SK-N-SH (cell line): ENCODE results near the gene LEPROT. TPM values are rescaled to one million over a fixed set of nuclear protein-coding genes. Genes with fewer than 3 reads are reported as not detected.

Experiments
- CTCF ChIA-PET: fragments of 300-600, 350-600 bp; formaldehyde crosslinking; extraction: SDS; loops from one replicate; lab custom pipeline; 2021; lab: Yijun Ruan, JAX
- POLR2A ChIA-PET: fragments of 350-600 bp; sonication (Branson Sonifier 250); formaldehyde crosslinking; extraction: SDS; loops from one replicate; lab custom pipeline; 2020; ENCODE audit warnings: antibody characterized with exemption, inconsistent platforms; lab: Yijun Ruan, JAX
- DNase-seq: peaks from one replicate; pipeline ENCODE4 v3.0.0; 2012
- H2AFZ ChIP-seq: fragments of 200-600 bp; sonication (generic); 2 replicates; pipeline ENCODE4 v1.8.1; 2016; ENCODE audit warnings: antibody characterized with exemption, mild to moderate bottlenecking, low read depth
- H3F3A ChIP-seq: fragments of 200-600 bp; sonication (generic); replicated peaks from 2 replicates; pipeline ENCODE3; 2016; ENCODE audit warnings: antibody characterized with exemption, mild to moderate bottlenecking; ENCODE audit not compliant: insufficient read depth
- H3K27ac ChIP-seq, 2 experiments: fragments of 200-500 bp in 1 of 2; fragments of 200-600 bp in 1 of 2; sonication (Bioruptor generic) in 1 of 2; sonication (generic), shearing (Covaris generic) in 1 of 2; 2 replicates each; pipeline versions ENCODE4 v1.5.1 to v1.6.1; 2014 to 2016; ENCODE audit warnings: low read depth in 2 of 2, inconsistent platforms in 1 of 2, low read length in 1 of 2, mild to moderate bottlenecking in 1 of 2, mixed read lengths in 1 of 2
- H3K27me3 ChIP-seq: fragments of 200-600 bp; sonication (generic), shearing (Covaris generic); 2 replicates; pipeline ENCODE4 v1.6.1; 2016; ENCODE audit warnings: mixed run types; ENCODE audit not compliant: insufficient read depth
- H3K36me3 ChIP-seq, 2 experiments: fragments of 200-500 bp in 1 of 2; fragments of 200-600 bp in 1 of 2; sonication (Bioruptor generic) in 1 of 2; sonication (generic) in 1 of 2; replicated peaks in 1 of 2; 2 replicates each; pipeline versions ENCODE3 to v1.5.1; 2014 to 2016; ENCODE audit warnings: low read length in 1 of 2, mild to moderate bottlenecking in 1 of 2; ENCODE audit not compliant: insufficient read depth in 2 of 2, control insufficient read depth in 1 of 2
- H3K4me1 ChIP-seq, 2 experiments: fragments of 200-500 bp in 1 of 2; fragments of 200-600 bp in 1 of 2; sonication (Bioruptor generic) in 1 of 2; sonication (generic), shearing (Covaris generic) in 1 of 2; 2 replicates each; pipeline versions ENCODE4 v1.5.1 to v1.6.1; 2014 to 2016; ENCODE audit warnings: low read depth in 1 of 2, low read length in 1 of 2, mixed run types in 1 of 2; ENCODE audit not compliant: insufficient read depth in 2 of 2, control insufficient read depth in 1 of 2
- H3K4me2 ChIP-seq: fragments of 200-600 bp; sonication (generic), shearing (Covaris generic); 2 replicates; pipeline ENCODE4 v1.6.1; 2017; ENCODE audit warnings: mixed run types
- H3K4me3 ChIP-seq, 2 experiments: fragments of 200-500 bp in 1 of 2; fragments of 200-600 bp in 1 of 2; sonication (Bioruptor generic) in 1 of 2; sonication (generic), shearing (Covaris generic) in 1 of 2; 2 replicates each; pipeline versions ENCODE4 v1.5.1 to v1.8.1; 2014 to 2016; ENCODE audit warnings: low read depth in 2 of 2, inconsistent platforms in 1 of 2, low read length in 1 of 2, mild to moderate bottlenecking in 1 of 2, mixed read lengths in 1 of 2, moderate library complexity in 1 of 2
- H3K79me2 ChIP-seq: fragments of 200-600 bp; sonication (generic); 2 replicates; pipeline ENCODE4 v1.8.1; 2017; ENCODE audit warnings: mild to moderate bottlenecking; ENCODE audit not compliant: insufficient read depth
- H3K9ac ChIP-seq: fragments of 200-600 bp; sonication (generic); 2 replicates; pipeline ENCODE4 v1.6.1; 2017; ENCODE audit warnings: mixed run types
- H3K9me2 ChIP-seq: fragments of 200-600 bp; sonication (generic); 2 replicates; pipeline ENCODE4 v1.6.1; 2017; ENCODE audit warnings: mixed run types
- H3K9me3 ChIP-seq: fragments of 200-600 bp; sonication (generic); 2 replicates; pipeline ENCODE4 v1.6.1; 2017; ENCODE audit warnings: mixed run types, mild to moderate bottlenecking, moderate library complexity
- H4K20me1 ChIP-seq: fragments of 200-600 bp; sonication (generic); 2 replicates; pipeline ENCODE4 v1.6.1; 2017; ENCODE audit warnings: mild to moderate bottlenecking, mixed run types; ENCODE audit not compliant: insufficient read depth
- ELF1 ChIP-seq: IDR thresholded peaks from 2 replicates; pipeline ENCODE4 v1.4.0; 2012
- EZH2phosphoT487 ChIP-seq: fragments of 200-600 bp; sonication (generic); IDR thresholded peaks from 2 replicates; pipeline ENCODE4 v1.6.1; 2017; ENCODE audit warnings: low read depth, mixed run types, mild to moderate bottlenecking, antibody characterized with exemption, moderate library complexity, borderline replicate concordance
- FOXM1 ChIP-seq: IDR thresholded peaks from 2 replicates; pipeline ENCODE4 v1.4.0; 2012; ENCODE audit warnings: low read depth, mild to moderate bottlenecking
- JUND ChIP-seq: IDR thresholded peaks from 2 replicates; pipeline ENCODE4 v1.4.0; 2012
- MXI1 ChIP-seq: IDR thresholded peaks from 2 replicates; pipeline ENCODE4 v1.6.1; 2012; ENCODE audit warnings: mild to moderate bottlenecking, low read depth, low read length, improper control_type of control experiment
- NFIC ChIP-seq: IDR thresholded peaks from 2 replicates; pipeline ENCODE4 v1.4.0; 2012; ENCODE audit warnings: borderline replicate concordance
- NRF1 ChIP-seq: IDR thresholded peaks from 2 replicates; pipeline ENCODE4 v1.6.1; 2012; ENCODE audit warnings: low read depth, mild to moderate bottlenecking, low read length
- RAD21 ChIP-seq: IDR thresholded peaks from 2 replicates; pipeline ENCODE4 v1.6.1; 2012; ENCODE audit warnings: mild to moderate bottlenecking, low read length
- RXRA ChIP-seq: IDR thresholded peaks from 2 replicates; pipeline ENCODE4 v1.4.0; 2012; ENCODE audit warnings: low read depth, mild to moderate bottlenecking, borderline replicate concordance
- SMC3 ChIP-seq: IDR thresholded peaks from 2 replicates; pipeline ENCODE4 v1.6.1; 2012; ENCODE audit warnings: low read depth, low read length, improper control_type of control experiment
- TAF1 ChIP-seq: IDR thresholded peaks from 2 replicates; pipeline ENCODE4 v1.6.1; 2012; ENCODE audit warnings: low read depth, mild to moderate bottlenecking, low read length, moderate library complexity, borderline replicate concordance
- TEAD4 ChIP-seq: IDR thresholded peaks from 2 replicates; pipeline ENCODE4 v1.4.0; 2012; ENCODE audit warnings: mild to moderate bottlenecking, borderline replicate concordance; ENCODE audit not compliant: insufficient read depth
- YY1 ChIP-seq: IDR thresholded peaks from 2 replicates; pipeline ENCODE4 v1.4.0; 2012; ENCODE audit warnings: low read depth, mild to moderate bottlenecking
- WGBS: methylation state at CpG from one replicate; pipeline ENCODE4 v1.1.6; 2017; ENCODE audit warnings: low lambda C conversion rate; 5-methylcytosine and 5-hydroxymethylcytosine counted together
- polyA plus RNA-seq, 3 experiments: library from polyadenylated mRNA; depleted of rRNA; stranded (reverse); fragments of >200 nt; gene quantifications; 2 replicates each; pipeline ENCODE4 v1.2.3, GENCODE V29; 2012
- TF ChIP-seq, protein P1 (sequence below): IDR thresholded peaks from 2 replicates; pipeline ENCODE4; 2012
- TF ChIP-seq, protein P2 (sequence below): fragments of 200-600 bp; sonication (generic); IDR thresholded peaks from 2 replicates; pipeline ENCODE4 v1.6.1; 2017; ENCODE audit warnings: antibody characterized with exemption, mild to moderate bottlenecking, moderate library complexity

The LEPROT gene
- polyA plus RNA-seq, 1 of the 3 experiments (the other 2 are of a cell fraction) = 38.9 TPM

DNA sequence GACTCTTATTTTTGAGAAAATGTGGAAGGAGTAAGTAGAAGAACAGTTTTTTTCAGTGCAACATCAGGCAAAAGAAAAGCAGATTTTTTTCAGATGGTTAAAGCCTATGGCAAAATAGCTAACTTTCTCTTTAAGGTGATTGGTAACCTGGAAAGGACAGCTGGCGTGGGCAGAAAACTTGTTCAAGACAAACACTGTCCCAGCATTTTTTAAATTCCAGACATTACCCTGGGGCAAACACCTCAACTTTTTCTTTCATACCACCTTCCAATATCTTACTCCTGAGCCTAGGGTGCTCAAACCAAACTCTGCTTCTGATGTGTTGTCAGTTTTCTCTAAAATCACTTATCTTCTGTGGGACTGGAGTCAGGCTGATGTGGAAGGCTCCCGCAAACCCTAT is 2.7 kb upstream of the LEPROT start (continued):
- TF ChIP-seq, protein P1, sequence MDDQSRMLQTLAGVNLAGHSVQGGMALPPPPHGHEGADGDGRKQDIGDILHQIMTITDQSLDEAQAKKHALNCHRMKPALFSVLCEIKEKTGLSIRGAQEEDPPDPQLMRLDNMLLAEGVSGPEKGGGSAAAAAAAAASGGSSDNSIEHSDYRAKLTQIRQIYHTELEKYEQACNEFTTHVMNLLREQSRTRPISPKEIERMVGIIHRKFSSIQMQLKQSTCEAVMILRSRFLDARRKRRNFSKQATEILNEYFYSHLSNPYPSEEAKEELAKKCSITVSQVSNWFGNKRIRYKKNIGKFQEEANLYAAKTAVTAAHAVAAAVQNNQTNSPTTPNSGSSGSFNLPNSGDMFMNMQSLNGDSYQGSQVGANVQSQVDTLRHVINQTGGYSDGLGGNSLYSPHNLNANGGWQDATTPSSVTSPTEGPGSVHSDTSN = no peak
- TF ChIP-seq ELF1 (no peak), JUND (no peak), NRF1 (no peak), EZH2phosphoT487 (no peak)

DNA sequence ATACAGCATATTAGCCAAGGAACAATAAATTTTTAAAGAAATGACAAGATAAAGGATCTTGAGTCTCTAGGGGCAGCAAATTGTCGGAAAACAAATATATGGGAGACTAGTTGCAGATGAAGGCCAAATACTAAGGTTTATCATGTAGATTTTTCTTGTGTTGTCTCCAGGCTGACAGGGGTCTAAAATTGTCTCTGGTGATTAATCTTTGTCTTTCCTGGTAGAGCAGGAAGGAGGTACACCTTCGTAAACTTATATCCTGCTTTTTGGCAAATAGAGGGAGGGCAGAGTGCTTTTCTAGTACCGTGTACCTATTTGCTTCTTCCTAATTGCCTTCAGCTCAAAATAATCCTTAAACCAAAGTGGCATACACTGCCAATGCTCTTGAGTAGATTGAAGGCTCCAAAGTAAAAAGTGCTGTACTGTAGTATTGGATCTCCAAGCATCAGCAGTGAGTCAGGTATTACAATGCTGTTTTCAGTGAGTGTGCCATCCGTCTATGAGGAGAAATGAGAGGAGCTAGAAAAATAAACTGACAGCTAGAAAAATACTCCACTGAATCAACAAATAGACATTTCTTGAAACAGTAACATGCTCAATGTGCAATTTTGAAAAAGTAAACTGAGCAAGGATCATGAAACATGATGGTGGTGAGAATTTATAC is 1.8 kb upstream of the LEPROT start:
- no peak overlapping the region for H2AFZ ChIP-seq
- no peaks in the 10 kb centered on the region; the same call in 1 of the 2 replicates for H4K20me1 ChIP-seq
- H3K4me1 ChIP-seq = peaks cover 13 to 15% of the 10 kb centered on the region in 2 experiments
- no peak for DNase-seq
- H3K36me3 ChIP-seq = no peaks in the 10 kb centered on the region
- POLR2A ChIA-PET = no interaction called here
- H3K9ac ChIP-seq = no peak overlapping the region
- 88% methylated on average over 4 of the region's 4 CpGs for WGBS
- H3K27me3 ChIP-seq = no peaks in the 10 kb centered on the region
- H3K79me2 ChIP-seq = peaks cover 29% of the 10 kb centered on the region
- 0 out of 2 replicates have a peak overlapping the region, but pooled peaks have one; percentile 88 for H3K4me2 ChIP-seq
- peak overlapping the region; percentile 81 to 87; a peak in 2 of 4 replicates for H3K27ac ChIP-seq
- no peak overlapping the region for H3K4me3 ChIP-seq
- CTCF ChIA-PET = interaction anchor here (1.4 to 1.9 kb wide), 3 partner anchors 40 to 269 kb away, joined by 3 to 9 read pairs (median 4); no protein-coding TSS in a partner anchor
- no peaks in the 10 kb centered on the region for H3K9me2 ChIP-seq
- H3K9me3 ChIP-seq = no peaks in the 10 kb centered on the region
- TF ChIP-seq RAD21 (no peak), ELF1 (no peak), YY1 (no peak), RXRA (no peak), NFIC (no peak), FOXM1 (no peak), TEAD4 (no peak), MXI1 (no peak), SMC3 (no peak), TAF1 (no peak)
- TF ChIP-seq, protein P2, sequence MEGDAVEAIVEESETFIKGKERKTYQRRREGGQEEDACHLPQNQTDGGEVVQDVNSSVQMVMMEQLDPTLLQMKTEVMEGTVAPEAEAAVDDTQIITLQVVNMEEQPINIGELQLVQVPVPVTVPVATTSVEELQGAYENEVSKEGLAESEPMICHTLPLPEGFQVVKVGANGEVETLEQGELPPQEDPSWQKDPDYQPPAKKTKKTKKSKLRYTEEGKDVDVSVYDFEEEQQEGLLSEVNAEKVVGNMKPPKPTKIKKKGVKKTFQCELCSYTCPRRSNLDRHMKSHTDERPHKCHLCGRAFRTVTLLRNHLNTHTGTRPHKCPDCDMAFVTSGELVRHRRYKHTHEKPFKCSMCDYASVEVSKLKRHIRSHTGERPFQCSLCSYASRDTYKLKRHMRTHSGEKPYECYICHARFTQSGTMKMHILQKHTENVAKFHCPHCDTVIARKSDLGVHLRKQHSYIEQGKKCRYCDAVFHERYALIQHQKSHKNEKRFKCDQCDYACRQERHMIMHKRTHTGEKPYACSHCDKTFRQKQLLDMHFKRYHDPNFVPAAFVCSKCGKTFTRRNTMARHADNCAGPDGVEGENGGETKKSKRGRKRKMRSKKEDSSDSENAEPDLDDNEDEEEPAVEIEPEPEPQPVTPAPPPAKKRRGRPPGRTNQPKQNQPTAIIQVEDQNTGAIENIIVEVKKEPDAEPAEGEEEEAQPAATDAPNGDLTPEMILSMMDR = no peak
- H3F3A ChIP-seq = peaks cover 24% of the 10 kb centered on the region
